ENCODE results near the gene SMARCA4.
"Not testable (repeated sequence)": the region's sequence is repeated elsewhere in the genome, so short reads cannot be mapped to it uniquely, and the experiment has no call there.

- TF ChIP-seq, protein P1, sequence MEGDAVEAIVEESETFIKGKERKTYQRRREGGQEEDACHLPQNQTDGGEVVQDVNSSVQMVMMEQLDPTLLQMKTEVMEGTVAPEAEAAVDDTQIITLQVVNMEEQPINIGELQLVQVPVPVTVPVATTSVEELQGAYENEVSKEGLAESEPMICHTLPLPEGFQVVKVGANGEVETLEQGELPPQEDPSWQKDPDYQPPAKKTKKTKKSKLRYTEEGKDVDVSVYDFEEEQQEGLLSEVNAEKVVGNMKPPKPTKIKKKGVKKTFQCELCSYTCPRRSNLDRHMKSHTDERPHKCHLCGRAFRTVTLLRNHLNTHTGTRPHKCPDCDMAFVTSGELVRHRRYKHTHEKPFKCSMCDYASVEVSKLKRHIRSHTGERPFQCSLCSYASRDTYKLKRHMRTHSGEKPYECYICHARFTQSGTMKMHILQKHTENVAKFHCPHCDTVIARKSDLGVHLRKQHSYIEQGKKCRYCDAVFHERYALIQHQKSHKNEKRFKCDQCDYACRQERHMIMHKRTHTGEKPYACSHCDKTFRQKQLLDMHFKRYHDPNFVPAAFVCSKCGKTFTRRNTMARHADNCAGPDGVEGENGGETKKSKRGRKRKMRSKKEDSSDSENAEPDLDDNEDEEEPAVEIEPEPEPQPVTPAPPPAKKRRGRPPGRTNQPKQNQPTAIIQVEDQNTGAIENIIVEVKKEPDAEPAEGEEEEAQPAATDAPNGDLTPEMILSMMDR (IDR thresholded peaks at IDR 0.05), result not testable (repeated sequence)
- TF ChIP-seq POLR2A (IDR thresholded peaks at IDR 0.05), result not testable (repeated sequence)
Measured at GRCh38 chr19:10959277-10959968, 1.4 kb upstream of the SMARCA4 start.

Data from Peyer's patch (tissue), 4 donors.